Fibroblast of pulmonary artery (primary cell): ENCODE measurements around the gene SNTB2.

ENCODE experiments used
- DNase-seq: peaks from one replicate; pipeline ENCODE4 v3.0.0-alpha.2; 2010; ENCODE audit warnings: low read depth
- H3K4me3 ChIP-seq: replicated peaks from 2 replicates; pipeline ENCODE4 v1.5.1; 2011; ENCODE audit warnings: low read depth, mild to moderate bottlenecking, control low read depth, low read length, moderate library complexity
- TF ChIP-seq, protein P1 (sequence below): IDR thresholded peaks from 2 replicates; pipeline ENCODE4 v1.5.1; 2011; ENCODE audit warnings: mild to moderate bottlenecking, control low read depth, low read length, inconsistent platforms; ENCODE audit errors: missing control alignments

SNTB2 gene

DNA sequence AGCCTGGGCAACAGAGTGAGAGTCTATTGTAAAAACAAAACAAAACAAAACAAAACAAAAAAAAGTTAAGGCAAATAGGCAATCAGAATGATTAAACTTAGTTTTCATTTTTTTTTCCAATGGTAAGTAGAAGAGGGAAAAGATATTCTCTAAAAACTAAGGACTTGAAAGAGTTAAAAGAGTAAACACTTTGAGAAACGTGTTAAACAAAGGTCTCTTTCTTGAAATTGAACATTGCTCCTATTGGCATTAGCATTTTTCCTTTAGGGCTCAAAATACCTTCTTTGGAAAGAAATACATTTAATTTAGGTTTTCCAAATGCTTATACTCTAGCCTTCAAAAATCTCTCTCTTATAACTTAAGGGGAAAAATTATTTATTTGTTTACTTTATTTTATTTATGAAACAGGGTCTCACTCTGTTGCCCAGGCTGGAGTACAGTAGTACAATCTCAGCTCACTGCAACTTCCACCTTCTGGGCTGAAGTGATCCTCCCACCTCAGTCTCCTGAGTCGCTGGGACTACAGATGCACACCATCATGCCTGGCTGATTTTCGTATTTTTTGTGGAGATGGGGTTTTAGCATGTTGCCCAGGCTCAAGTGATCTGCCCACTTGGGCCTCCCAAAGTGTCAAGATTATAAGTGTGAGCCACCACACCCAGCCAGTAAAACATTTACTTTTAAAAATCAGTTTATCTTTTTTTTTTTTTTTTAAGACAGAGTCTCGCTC is 79.5 kb downstream of the SNTB2 start:
- DNase-seq = no peak
- no peak overlapping the region for H3K4me3 ChIP-seq
- TF ChIP-seq, protein P1, sequence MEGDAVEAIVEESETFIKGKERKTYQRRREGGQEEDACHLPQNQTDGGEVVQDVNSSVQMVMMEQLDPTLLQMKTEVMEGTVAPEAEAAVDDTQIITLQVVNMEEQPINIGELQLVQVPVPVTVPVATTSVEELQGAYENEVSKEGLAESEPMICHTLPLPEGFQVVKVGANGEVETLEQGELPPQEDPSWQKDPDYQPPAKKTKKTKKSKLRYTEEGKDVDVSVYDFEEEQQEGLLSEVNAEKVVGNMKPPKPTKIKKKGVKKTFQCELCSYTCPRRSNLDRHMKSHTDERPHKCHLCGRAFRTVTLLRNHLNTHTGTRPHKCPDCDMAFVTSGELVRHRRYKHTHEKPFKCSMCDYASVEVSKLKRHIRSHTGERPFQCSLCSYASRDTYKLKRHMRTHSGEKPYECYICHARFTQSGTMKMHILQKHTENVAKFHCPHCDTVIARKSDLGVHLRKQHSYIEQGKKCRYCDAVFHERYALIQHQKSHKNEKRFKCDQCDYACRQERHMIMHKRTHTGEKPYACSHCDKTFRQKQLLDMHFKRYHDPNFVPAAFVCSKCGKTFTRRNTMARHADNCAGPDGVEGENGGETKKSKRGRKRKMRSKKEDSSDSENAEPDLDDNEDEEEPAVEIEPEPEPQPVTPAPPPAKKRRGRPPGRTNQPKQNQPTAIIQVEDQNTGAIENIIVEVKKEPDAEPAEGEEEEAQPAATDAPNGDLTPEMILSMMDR = no peak

DNA sequence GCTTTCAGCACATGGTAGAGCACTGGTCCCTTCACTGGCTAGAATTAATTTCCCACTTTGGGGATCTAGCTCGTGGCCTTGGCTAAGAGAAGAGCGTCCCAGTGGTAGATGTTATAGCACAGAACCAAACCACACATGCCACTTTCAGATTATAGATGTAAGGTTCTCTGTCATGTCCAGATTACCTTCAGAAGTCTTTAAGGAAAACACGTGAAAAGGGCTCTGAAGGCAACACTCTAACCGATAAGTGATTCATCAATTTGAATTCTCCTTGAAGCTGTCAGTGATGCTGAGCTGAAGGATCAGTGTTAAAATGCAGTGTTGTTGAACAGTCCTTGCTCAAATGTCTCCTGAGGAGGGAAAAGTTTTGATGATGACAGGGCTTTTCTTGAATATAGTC is 80.7 kb downstream of the SNTB2 start:
- TF ChIP-seq, protein P1 = no peak
- DNase-seq = no peak
- H3K4me3 ChIP-seq = no peak overlapping the region

DNA sequence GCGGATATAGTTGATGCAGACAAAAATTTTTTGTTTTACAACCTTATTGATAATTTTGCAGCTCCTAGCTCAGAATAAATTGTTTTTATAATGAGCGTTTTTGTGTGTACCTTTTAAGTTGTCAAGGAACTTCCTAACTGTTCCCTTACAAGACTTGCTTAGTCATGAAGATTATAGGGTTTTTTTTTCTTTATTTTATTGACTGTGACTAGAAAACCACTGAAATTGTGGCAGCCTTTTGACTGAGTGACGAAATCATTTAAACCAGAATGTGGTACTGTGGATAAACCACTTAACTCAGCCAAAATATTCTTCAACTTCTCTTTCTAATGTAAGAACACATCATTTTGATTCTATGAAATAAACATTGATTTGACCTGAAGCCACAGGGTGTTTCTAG is 83.4 kb downstream of the SNTB2 start:
- H3K4me3 ChIP-seq = no peak overlapping the region
- DNase-seq = no peak
- TF ChIP-seq, protein P1 = no peak

DNA sequence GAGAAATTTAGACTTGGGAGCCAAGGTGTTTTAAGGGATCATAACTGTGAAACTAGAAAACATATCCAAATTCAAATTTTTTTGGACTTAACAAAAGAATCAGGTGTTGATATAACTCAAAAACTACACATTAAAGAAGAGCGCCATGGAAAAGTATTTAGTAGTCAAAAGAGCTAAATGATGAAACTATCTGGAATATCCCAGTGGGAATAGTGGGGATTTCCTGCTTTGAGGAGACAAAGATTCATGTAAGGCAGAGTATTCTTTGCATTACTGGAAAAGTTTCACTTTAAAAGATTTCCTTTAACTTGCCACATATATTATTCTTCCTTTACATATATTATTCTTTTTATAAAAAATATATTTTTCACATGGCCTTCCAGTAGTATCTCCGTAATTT is 83.9 kb downstream of the SNTB2 start:
- DNase-seq = no peak
- no peak overlapping the region for H3K4me3 ChIP-seq
- TF ChIP-seq, protein P1 = no peak

DNA sequence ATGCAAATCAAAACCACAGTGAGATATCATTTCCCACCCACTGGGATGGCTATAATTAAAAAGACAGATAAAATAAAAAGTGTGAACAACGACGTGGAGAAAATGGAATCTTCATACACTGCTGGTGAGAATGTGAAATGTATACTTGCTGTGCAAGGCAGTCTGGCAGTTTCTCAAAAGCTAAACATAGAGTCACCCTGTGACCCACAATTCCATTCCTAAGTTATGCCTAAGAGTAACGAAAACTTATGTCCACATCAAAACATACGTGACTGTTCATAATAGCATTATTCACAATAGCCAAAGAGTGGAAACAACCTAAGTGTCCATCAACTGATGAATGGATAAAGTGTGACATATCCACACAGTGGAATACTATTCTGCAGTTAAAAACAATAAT is 86.0 kb downstream of the SNTB2 start:
- TF ChIP-seq, protein P1 = no peak

DNA sequence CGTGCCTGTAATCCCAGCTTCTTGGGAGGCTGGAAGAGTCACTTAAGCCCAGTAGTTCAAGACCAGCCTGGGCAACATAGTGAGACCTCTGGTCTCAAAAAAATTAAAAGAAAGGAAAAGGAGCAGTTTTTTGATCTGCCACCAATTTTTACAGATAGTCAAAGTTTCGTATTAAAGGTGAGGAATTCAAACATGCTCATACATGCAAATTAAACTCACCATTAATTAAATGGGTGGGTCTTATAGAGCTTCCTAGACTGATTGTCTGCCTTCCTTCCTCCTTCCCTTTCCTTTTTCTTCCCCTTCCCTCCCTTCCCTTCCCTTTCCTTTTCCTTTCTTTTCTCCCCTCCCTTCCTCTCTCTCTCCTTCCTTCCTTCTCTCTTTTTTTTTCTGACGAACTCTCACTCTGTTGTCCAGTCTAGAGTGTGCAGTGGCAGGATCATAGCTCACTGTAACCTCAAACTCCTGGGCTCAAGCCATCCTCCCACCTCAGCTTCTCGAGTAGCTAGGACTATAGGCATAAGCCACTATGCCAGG is 87.8 kb downstream of the SNTB2 start:
- no peak for DNase-seq
- H3K4me3 ChIP-seq = no peak overlapping the region
- TF ChIP-seq, protein P1 = no peak

More for the DNA sequence above, 86.0 kb downstream of the SNTB2 start:
- no peak overlapping the region for H3K4me3 ChIP-seq
- DNase-seq = peak; percentile 68
